ENCODE data around the gene KAZN.

The KAZN gene

DNA sequence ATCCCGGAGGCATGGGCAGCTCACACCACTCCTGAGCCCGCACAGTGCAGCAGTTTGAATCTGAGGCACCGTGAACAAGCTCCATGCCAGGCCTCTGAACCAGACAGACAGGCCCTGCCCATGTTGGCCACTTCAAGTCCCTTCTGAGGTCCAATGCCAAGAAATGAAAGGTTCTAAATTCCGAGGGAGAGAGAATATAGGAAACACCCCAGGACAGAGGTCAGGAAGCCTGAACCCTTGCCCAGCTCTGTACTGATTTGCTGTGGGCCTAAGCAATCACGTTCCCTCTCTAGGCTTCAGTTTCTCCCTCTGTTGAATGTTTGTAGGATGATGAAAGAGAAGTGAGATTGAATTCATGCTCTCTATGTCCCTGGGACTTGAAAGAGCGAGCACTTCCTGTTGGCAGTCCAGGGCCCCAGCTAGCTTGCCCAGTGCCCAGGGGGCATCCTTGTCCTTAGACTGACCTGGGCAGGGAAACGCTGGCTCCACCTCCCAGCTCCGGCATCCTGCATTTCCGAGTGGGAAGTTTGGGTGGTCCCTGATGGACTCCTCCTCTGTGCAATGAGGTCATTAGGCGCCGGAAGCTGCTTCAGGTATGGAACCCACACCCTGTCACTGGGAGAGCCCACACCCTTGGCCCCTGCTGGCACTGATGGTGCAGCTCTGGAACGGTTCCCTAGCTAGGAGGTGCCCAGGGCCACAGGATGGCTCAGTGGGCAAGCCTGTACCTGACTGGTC lies 312.7 kb downstream of the KAZN start:
- DNase-seq (ENCODE audit: low read depth): no peak
- TF ChIP-seq, protein P1, sequence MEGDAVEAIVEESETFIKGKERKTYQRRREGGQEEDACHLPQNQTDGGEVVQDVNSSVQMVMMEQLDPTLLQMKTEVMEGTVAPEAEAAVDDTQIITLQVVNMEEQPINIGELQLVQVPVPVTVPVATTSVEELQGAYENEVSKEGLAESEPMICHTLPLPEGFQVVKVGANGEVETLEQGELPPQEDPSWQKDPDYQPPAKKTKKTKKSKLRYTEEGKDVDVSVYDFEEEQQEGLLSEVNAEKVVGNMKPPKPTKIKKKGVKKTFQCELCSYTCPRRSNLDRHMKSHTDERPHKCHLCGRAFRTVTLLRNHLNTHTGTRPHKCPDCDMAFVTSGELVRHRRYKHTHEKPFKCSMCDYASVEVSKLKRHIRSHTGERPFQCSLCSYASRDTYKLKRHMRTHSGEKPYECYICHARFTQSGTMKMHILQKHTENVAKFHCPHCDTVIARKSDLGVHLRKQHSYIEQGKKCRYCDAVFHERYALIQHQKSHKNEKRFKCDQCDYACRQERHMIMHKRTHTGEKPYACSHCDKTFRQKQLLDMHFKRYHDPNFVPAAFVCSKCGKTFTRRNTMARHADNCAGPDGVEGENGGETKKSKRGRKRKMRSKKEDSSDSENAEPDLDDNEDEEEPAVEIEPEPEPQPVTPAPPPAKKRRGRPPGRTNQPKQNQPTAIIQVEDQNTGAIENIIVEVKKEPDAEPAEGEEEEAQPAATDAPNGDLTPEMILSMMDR (IDR thresholded peaks at IDR 0.05; ENCODE audit: control insufficient read depth, extremely low read depth, insufficient read depth): no peak

DNA sequence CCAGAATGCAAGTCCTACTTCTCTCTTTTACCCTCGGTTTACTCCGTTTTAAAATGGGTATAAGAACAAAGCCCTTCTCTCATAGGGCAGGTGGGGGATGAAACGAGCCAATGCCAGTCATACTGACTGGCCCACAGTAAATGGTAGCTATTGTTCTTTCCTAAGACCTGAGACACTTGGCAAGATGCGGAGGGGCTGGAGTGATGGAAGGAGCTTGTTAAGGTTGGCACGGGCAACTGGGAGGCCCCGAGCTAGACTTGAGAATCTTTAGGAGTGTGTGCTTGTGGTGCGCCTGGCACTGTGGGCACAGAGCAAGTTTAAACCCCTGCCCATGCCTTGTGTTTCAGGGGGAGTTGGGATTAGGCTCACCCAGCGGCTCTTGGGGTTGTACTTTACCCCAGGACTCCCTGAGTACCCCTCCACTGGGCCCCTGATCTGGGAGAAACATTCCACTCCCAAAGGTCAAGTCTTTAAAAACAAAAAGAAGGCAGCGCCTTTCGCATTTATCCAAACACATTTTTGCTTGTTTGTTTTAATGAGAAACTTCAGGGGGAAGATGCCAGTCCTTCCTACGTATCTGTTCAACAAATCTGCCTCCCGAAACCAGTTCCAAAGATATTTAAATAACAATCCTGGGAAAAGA lies 314.5 kb downstream of the KAZN start:
- TF ChIP-seq, protein P1 (IDR thresholded peaks at IDR 0.05; ENCODE audit: control insufficient read depth, extremely low read depth, insufficient read depth): no peak
- no peak for DNase-seq (ENCODE audit: low read depth)

More for the DNA sequence above, 312.7 kb downstream of the KAZN start:
- no peak overlapping the region for H3K4me3 ChIP-seq (ENCODE audit: low read depth, low read length)

DNA sequence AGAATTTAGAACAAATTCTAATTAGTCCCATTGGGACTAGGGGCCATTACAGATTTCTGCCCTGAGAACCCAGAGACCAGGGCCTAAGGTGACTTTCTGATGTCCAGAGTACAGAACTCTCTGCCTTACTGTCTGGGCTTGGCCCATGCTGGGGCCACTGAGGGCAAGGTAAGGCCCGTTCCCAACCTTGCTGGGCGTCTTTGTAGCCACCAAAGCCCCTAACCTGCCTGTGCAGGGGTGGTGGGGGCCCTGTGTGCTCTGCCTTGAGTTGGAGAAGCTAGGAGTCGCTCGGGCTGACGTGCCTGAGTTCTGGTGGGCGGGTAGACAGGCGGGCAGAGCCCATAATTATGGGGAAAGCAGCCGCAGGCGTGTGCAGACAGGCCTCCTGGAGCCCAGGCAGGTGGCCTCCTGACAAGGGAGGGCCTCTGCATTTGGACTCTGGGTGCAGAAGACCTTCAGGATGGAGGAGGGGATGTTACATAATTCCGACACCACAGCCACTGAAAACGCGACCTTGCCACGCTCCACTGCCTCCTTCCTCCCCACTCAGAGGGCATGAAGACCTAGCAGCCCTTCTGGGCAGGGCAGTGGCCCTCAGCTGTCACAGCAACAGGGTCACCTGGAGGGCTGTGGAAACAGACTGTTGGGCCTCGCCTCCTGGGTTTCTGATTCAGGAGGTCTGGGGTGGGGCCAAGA lies 315.1 kb downstream of the KAZN start:
- no peak for DNase-seq (ENCODE audit: low read depth)
- no peak overlapping the region for H3K4me3 ChIP-seq (ENCODE audit: low read depth, low read length)
- TF ChIP-seq, protein P1 (IDR thresholded peaks at IDR 0.05; ENCODE audit: control insufficient read depth, extremely low read depth, insufficient read depth): no peak

More for the DNA sequence above, 314.5 kb downstream of the KAZN start:
- H3K4me3 ChIP-seq (ENCODE audit: low read depth, low read length): no peak overlapping the region

DNA sequence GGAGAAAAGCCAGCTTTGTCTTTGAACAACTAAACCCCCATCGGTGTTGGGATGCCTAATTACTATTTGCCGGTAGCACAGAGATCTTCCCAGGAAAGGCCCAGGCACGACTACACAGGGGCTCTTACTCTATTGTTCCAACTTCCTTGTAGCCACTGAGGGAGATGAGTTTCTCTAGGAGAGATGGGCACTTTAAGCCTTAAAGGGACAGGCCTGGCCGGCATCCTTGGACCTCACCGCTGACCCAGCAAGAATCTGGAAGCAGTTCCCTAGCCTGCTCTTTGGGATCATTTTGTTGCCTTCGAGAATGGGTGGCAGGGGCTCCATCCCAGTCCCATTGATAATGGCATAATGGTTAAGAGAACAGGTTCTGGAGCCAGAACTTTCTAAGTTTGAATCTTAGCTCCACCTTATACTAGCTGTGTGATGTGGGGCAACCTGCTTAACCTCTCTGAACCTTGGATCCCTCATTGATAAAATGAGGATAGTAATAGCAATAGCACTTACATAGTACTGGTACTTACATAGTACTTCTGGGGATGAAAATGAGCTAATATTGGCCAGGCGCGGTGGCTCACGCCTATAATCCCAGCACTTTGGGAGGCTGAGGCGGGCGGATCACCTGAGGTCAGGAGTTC lies 316.0 kb downstream of the KAZN start:
- DNase-seq (ENCODE audit: low read depth): no peak
- no peak overlapping the region for H3K4me3 ChIP-seq (ENCODE audit: low read depth, low read length)
- TF ChIP-seq, protein P1 (IDR thresholded peaks at IDR 0.05; ENCODE audit: control insufficient read depth, extremely low read depth, insufficient read depth): no peak

DNA sequence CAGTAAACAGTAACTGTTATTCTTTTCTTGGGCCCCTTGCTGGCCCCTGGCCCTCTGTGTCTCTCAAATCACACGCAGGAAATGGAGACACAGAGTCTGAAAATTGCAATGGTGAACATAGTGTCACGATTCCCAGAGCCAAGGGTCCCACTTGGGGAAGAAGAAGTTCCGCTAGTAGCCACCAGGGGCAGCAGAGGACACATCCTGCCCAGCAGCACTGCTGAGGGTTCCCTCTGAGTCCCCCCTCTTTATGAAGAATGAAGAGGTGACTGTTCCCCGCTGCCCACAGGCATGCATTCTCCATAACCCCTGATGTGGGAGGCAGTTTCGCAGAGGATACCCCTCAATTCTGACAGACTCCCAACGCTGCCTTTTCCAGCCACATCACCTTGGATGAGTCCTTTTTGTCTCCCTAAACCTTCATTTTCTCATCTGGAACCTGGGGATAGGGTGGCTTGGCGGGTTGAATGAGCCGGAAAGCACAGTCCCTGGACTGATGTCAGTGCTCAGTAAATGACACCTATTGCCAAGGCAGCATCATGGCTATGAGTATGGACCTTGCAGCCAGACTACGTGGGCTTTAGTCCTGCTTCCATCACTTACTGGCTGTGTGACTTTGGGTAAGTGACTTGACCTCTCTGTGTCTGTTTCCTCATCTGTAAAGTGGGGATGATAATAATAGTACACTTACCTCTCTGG lies 317.0 kb downstream of the KAZN start:
- DNase-seq (ENCODE audit: low read depth): no peak
- TF ChIP-seq, protein P1 (IDR thresholded peaks at IDR 0.05; ENCODE audit: control insufficient read depth, extremely low read depth, insufficient read depth): peak; percentile 33
- H3K4me3 ChIP-seq (ENCODE audit: low read depth, low read length): no peak overlapping the region

DNA sequence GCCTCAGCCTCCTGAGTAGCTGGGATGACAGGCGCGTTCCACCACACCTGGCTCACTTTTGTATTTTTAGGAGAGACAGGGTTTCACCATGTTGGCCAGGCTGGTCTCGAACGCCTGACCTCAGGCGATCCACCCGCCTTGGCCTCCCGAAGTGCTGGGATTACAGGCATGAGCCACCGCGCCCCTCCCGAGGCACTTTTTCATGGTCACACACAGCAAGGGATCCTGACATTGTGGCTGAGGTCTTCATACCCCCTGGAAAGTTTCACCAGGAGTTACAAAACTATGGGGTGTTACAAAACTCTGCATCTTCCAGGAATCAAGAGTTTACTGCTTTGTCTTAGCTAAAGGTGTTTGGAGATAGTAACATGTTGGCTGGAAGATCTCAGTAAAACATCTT lies 320.8 kb downstream of the KAZN start:
- TF ChIP-seq, protein P1 (IDR thresholded peaks at IDR 0.05; ENCODE audit: control insufficient read depth, extremely low read depth, insufficient read depth): no peak
- DNase-seq (ENCODE audit: low read depth): no peak

More for the DNA sequence above, 320.8 kb downstream of the KAZN start:
- no peak overlapping the region for H3K4me3 ChIP-seq (ENCODE audit: low read depth, low read length)

Measured in LNCaP clone FGC (cell line).